NCI-H1930 (cell line): ENCODE measurements around the gene CDRT15.
"Not testable (repeated sequence)": the region's sequence is repeated elsewhere in the genome, so short reads cannot be mapped to it uniquely, and the experiment has no call there.

Experiments
- DNase-seq, 2 experiments: peaks; one replicate each; lab custom pipeline; 2025; lab: John Stamatoyannopoulos, UW

Gene CDRT15

DNA sequence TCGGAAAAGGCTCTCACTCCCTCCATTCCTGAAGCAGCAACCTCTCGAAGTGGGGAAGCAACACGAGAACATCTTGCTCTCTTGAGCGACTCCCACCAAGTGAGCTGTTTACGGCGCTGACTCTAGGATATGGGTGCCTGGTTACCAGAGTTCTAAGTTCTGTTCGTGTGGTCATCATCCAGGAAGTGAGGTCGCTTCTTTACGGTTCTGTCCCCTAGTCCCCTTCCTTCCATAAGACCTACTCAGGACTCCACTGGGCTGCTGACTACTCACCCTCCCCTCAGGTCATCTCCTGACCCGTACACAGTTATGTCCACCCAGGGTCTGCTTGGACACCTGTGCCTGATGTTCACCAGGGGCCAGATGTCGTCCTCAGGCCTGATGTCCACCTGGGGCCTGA, at the start of gene CDRT15:
TSS of gene CDRT15 (minus strand) at position 101 of the 400 bp plus-strand sequence. CDS start at position 72, 29 bp downstream.
- not testable (repeated sequence) for DNase-seq

DNA sequence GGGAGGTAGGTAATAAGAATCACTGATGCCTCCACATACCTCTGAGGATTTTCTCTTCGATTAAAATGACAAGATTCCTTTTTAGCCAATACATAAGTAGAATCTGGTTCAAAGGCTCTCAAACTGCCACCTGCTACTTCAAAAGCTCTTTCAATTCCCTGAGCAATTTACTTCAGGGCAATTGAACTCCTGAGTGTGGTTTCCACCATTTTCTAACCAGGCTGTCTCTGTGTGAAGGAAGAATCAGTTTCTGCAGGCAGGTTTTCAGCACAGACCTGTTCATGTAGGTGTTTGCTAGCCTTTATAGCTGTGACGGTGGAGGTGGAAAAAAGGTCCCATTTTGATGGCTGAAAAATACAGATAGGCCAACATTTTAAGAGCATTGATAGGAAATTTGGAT, 46.1 kb upstream of the CDRT15 start:
- no peak for DNase-seq

DNA sequence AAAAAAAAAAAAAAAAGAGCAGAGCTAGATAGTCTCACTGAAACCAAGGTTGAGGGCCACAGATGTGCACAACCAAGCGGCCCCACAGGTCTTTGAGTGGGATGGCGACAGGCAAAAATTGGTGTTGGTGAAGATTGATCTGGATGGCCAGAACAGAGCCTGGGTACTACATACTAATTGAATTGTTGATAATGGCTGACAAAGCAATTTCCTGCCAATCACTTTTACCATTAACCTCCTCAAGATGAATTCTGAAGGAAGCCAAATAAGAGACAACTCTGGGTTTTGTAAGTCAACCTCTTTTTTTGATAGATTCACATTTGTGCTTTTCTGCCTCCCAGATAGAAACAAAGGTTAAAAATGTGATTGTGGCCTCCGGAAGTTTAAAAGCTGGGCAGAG, 44.9 kb upstream of the CDRT15 start:
- DNase-seq, result no peak

DNA sequence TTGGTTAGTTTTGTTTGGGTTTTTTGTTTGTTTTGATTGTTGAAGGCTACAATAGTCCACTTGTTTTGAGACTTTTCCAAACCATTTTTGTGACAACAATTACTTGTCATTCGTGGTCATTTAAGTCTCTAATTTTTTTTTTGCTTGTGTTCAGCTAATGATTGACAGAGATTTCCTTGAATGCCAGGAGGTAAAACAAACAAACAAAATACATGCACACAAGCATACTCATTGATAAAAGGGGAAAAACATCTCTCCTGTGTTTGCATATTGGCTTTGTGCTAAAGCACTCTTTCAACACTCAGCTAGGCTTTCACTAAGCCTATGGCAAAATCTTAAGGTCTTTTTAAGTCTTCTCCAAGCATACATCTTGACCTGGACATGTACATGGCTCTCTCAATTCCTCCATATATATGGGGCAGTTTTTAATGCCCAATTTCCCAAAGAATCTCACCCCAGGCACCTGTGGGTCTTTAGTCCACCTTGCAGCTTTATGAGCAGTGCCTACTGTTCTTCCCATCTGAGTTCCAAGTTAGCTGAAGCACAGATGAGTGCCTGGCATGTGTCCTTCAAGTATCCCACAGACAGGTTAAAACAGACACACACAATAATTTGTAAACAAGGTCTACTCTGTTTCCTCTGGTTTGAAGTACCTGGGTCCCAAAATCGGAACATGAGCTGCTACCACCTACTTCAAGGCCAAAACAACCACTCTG, 40.0 kb upstream of the CDRT15 start:
- no peak for DNase-seq

DNA sequence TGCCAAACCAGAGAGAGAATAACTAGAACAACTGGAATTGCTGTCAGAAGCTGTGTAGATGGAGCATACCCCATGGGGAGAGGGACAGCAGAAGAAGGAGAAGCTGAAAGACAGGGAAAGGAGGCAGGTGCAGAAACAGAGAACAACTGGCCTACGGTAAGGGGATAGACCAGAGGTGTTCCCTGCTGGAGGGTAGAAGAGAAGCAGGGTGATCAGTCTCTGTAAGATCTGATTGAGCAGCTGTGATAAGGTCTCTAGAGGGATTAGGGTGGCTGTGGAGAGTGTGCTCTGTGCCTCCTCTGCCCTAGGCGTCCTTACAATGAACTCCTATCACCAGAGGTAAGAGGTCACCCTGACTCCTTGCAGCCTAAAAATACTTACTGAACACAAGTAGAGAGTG, 33.8 kb upstream of the CDRT15 start:
- DNase-seq, result no peak

DNA sequence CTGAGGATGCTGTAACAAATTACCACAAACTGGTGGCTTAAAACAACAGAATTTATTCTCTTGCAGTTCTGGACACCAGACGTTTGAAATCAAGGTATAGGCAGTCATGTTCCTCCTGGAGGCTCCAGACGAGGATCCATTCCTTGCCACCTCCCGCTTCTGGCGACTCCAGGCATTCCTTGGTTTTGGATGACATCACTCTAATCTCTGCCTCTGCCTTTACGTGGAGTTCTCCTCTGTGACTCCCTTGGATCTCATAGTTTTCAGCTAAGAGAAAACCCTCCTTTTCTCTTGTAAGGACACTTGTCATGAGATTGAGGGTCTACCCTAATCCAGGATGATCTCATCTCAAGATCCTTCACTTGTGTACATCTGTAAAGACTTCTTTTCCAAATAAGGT, 32.8 kb upstream of the CDRT15 start:
- DNase-seq, result no peak

DNA sequence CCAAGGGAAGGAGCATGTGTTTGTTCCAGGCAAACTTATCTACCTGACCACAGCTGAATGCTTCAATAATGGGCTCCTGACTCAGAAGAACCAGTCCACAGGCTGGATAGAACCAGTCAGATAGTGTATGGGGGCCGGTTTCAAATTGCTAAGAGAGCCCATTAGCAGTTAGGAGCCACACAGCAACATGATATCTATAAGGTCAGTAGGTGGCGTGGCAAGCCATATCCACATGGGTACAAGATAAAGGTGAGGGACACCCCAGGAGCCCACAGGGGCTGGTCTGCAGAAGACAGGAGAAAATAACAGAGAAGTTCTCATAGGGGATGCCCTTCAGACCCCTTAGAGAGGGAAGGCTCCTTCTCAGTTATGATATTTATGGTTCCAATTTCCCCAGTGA, 31.6 kb upstream of the CDRT15 start:
- DNase-seq, result no peak

DNA sequence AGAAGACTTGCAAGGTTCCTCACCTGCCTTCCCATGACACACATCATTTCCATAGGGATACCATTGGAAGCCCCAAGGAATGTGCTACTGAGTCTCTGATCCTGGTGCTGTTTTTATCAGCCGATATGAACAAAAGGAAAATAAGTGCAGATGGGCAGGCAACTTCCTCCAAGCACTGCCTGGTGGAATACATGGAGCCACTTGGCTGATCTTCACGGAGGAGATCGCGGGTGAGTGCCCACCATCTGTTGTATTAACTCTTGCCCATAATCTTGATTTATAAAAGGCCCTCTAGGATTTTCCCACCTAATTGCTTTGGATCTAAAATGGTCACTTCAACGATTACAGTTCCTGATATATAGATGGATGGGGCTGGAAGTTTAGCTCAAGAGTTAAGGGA, 24.7 kb upstream of the CDRT15 start:
- no peak for DNase-seq

DNA sequence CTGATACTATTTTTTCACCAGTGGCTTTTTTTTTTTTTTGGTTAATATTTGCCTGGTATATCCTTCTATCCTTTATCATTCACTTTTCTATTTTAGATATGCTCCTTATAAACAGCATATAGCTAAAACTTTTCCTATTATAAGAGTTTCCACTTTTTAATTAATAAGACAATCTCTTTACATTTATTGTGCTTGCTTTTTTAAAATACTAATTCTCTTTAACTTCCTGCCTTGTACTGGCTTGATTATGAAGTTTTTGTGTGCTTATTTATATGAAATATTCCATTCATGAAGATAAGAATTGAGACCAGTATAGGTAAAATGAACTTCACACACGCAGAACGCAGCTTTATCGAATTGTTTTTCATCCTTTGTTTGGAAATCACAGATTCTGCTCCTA, 9.0 kb upstream of the CDRT15 start:
- no peak for DNase-seq

DNA sequence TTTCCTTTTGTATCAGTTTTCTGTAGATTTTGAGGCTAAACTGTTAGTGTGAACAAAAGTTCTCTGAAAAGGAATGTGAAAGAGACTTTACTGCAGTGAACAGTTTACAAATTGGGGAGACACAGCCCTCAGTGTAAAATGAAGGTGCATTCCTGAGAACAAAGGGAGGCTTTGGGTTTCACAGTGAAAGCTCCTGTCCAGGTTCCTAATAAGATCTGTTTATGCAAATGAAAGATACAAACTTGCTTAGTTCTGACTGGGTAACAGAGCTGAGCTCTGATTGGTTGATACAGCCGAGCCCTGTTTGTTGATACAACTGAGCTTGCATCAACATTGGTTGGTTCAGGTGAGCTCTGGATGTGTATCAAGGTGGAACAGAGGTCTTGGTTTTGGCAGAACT, 8.3 kb upstream of the CDRT15 start:
- DNase-seq, result no peak

DNA sequence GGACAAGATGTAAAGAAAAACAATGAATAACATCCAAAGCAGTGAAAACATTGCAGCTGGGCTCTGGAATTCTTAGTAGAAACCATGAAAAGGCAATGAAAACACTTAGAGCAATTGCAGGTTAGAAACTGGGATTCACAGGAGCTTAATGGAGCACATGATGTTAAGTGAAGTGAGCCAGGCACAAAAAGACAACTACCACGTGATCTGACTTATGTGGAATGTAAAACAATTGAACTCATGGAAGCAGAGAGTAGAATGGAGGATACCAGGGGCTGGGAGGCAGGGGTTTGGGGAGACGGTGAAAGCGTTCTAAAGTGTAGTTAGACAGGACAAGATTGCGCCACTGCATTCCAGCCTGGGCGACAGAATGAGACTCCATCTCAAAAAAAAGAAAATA, 2.6 kb upstream of the CDRT15 start:
- not testable (repeated sequence) for DNase-seq

DNA sequence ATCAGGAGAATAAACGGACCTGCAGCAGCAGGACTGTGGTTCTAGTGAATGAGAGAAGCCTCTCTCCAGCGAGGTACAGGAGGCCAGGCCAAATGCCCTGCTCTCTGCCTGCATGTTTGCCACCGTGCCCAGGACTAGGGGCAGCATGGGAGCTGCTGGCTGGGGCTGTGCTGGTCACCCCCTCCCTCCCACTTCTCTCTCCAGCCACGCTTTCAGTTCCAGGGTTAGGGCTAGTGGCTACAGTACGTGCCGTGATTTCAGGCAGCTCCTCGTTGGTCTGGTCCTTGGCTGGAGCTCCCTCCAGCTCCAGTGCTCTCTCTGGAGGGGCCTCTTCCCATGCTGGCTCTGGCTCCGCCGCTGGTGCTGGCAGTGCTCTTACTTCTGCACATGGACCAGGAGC, 630 bp downstream of the CDRT15 start:
- not testable (repeated sequence) for DNase-seq

DNA sequence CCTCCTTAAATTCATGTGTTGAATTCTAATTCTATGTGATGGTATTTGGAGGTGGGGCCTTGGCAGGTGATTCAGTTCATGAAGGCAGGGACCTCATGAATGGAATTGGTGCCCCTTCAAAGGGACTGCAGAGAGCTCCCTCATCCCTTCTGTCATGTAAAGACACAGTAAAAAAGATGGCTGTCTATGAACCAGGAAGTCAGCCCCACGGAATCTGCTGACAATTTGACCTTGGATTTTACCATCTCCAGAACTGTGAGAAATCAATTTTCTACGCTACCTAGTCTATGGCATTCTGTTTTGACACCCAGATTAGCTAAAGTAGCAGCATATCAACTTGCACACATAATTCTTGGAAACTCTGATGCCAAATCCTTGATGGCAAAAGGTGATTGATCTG, 1.6 kb downstream of the CDRT15 start:
- DNase-seq, result not testable (repeated sequence)

DNA sequence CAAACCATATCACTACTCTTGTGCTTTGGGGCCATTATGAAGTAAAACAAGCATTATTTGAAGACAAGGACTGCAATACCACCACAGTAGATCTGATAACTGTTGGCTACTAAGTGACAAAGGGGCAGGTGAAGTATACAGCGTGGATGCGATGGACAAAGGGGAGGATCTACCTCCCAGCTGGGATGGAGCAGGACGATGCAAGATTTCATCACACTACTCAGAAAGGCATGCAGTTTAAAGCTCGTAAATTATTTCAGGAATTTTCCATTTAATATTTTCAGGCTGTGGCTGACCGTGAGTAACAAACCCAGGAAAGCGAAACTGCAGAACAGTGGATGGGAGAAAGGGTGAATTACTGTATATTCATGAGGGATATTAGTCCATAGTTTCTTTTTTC, 5.5 kb downstream of the CDRT15 start:
- not testable (repeated sequence) for DNase-seq

DNA sequence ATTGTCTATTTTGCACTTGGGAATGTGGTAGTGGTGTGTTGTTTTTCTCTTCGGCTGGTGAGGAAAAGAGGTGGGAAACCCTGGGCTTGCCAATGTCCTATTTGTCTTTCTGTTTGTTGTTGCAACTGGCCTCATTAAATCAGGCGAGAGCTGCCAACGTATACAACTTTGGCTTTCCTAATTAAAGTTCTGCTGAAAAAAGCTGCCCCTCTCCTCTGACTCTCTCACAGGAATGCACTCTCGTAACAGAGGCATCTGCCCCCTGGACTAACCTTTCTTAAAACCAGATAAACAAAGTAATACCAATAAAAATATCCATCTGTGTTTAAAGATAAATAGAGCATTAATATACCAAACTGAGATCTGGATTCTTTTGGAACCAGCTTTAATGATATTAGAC, 7.8 kb downstream of the CDRT15 start:
- DNase-seq, result no peak

DNA sequence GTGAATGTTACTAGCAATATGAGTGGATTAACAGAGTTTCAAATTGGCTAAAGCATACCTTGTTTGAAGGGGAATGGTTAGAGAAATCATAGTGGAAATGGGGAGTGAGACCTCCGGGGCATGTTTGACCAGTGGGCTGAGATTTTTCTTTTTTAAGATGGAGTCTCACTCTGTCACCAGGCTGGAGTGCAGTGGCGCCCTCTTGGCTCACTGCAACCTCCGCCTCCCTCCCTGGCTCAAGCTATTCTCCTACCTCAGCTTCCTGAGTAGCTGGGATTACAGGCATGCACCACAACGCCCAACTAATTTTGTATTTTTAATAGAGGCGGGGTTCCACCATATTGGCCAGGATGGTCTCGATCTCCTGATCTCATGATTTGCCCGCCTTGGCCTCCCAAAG, 9.6 kb downstream of the CDRT15 start:
- no peak for DNase-seq

DNA sequence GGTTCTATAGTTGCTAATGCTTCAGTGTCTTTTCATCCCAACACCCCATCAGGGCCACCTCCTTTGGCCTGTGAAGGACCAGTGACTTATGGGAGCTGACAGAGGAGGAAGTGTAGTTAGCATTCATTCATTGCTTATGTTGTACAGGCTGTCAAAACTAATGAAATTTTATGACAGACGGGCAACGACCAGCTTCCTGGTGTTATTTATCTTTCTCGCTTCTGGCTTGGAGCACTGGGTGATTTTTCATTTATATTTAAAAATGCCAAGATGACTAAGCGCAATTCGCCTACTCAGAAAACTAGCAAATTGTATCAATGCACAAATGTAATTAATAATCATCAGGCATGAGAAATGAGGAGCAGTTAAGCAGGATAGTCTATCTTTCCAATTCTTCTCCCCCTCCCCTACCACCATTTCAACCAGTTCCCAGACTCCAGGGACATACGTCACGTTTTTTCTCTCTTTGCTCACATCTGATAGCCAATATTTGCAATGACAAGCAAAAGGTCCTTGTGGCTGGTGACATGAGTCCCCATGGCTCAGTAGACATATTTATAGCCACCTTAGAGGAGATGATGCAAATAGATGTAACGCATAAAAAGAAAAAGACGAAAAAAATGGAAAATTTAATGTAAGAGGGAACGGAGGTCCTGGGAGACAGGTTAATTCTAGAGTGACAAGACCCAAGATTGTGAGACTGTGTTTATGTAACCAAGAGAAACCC, 11.2 kb downstream of the CDRT15 start:
- no peak for DNase-seq

DNA sequence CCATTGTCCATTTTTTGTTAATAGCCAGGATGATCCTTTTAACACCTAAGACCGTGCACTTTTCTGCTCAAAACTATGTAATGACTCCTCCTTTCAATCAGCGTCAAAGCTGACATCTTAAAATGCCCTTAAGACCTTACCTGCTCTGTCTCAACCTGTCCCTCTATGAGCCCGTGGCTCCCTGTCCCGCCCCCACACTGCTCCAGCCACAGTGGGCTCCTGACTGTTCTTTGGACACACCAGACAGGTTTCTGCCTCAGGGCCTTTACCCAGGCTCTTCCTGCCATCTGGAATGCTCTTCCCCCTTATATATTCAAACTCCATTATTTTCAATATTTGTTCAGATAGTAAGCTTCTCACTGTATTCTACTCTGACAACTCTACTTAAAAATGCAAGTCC, 14.1 kb downstream of the CDRT15 start:
- no peak for DNase-seq

DNA sequence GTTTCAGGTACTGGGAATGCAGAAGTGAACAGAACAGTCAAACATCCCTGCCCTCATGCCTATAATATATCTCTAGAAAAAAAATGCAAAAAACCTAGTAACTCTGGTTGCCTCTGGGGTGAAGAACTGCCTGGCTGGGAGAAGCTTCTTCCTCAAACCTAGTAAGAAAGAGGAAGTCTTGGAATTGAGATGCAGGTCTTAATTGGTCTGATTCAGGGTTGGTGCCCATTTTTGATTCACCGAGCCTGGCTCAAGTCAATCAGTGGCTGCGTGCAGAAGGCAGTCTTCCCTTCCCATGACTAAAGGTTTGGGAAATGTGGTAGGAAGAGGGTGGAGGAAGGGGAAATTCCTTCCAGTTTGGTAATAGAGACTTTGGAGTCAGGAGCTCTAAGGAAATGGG, 22.4 kb downstream of the CDRT15 start:
- no peak for DNase-seq

DNA sequence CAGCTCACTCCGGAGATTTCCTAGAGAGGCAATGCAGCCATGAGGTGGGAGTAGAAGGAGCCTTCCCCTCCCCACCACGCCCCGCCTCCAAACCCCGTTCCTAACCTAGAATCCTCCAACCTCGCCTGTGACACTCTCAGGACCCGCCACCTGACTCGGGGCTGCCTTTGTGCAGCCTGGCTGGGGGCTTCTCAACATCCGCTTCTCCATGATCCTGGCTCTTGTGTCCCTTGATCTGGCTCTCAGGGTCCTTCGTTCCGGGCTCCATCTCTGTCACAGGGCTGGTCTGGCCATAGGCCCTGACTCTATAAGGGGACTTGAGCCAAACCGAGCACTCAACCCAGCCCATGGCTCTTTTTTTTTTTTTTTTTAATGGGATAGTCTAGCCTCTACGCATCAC, 24.3 kb downstream of the CDRT15 start:
- DNase-seq, result no peak

DNA sequence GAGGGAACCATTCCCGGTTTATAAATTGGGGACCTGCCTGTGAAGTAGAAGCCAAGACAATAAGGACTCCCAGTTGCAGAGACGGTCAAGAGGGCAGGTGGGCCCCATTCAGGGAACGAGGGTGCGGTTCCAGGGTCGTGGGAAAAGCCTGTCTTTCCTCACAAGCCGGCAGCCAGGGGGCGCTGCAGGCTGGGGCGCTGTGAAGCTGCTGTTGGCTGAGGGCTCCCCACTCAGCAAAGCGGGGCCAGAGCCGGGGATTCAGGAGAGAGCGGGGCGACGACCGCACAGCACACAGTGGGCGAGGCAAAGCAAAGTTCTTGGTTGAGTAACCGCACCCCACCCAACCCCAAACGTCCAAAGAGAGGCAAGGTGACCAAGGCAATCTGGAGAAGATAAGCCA, 24.9 kb downstream of the CDRT15 start:
- no peak for DNase-seq

DNA sequence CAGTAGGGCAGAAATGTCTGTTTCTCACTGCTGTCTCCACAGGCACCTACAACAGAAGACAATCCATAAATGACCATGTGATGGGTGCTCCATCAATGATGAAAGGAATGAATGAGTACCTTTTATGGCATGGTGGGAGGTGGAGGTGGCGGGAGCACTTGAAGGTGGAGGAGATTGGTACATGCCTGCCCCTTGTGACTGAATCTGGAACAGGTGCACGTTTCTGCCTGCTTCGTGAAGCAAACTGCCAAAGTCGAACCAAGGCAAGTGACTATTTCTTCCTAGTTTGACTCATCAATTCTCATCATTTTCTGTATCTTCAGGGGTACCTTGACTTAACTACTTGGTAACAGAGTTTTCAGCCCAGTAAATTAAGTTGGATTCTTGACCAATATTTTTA, 25.4 kb downstream of the CDRT15 start:
- no peak for DNase-seq

DNA sequence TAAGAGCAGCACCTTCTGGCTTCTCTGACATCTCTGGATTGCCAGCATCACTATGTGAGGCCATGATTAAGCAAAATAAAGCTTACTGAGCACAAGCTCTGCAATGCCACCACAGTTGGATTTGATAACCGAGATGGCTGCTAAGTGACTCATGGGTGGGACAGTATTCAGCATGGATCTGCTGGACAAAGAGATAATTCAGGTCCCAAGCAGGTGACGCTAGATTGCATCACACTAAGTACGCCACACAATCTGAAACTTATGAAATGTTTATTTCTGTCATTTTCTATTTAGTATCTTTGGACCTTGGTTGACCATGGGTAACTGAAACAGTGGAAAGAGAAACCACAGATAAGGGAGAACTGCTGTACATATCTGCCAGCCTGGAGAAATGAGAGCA, 27.4 kb downstream of the CDRT15 start:
- no peak for DNase-seq

DNA sequence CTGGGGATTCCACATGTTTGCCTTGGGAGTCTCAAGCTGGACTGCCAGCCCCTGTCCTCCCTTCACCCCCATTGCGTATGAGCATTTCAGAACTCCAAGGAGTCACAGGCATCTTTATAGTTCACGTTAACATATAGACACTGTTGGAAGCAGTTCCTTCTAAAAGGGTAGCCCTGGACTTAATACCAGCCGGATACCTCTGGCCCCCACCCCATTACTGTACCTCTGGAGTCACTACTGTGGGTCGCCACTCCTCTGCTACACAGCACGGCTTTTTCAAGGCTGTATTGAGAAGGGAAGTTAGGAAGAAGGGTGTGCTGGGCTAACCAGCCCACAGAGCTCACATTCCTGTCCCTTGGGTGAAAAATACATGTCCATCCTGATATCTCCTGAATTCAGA, 28.9 kb downstream of the CDRT15 start:
- DNase-seq, result no peak
